Measurements from ENCODE around the gene FAM20C.

- TF ChIP-seq EZH2 (IDR thresholded peaks at IDR 0.05; ENCODE audit: borderline replicate concordance, low read depth, low read length, poor library complexity, severe bottlenecking) (no peak), CTCF (conservative IDR thresholded peaks at IDR 0.05; ENCODE audit: low read depth, low read length) (no peak)
Measured at GRCh38 chr7:183496-184292, 8.7 kb upstream of the FAM20C start.

Measured in A673 (cell line).